ENCODE measurements around the gene ZZZ3. TPM values are rescaled to one million over a fixed set of nuclear protein-coding genes. Genes with fewer than 3 reads are reported as not detected.

Gene ZZZ3
- total and polyA plus RNA-seq, 2 of the 13 experiments (the other 11 are each of a cell fraction or from before 2014, with no cell fraction given), result 18.1 to 50.2 TPM

- H3K4me1 ChIP-seq (ENCODE audit: insufficient read depth, low read length), result peaks cover 34% of the 10 kb centered on the region
- ATAC-seq, result no peak
- TF ChIP-seq TFE3 (CRISPR knock-in tag; IDR thresholded peaks at IDR 0.05) (no peak), ZFP90 (CRISPR knock-in tag; IDR thresholded peaks at IDR 0.05; ENCODE audit: borderline replicate concordance) (no peak), ZNF264 (CRISPR knock-in tag; IDR thresholded peaks at IDR 0.05) (no peak), ZNF672 (CRISPR knock-in tag; IDR thresholded peaks at IDR 0.05) (no peak), TRIM22 (IDR thresholded peaks at IDR 0.05) (no peak), KMT2B (CRISPR knock-in tag; IDR thresholded peaks at IDR 0.05) (no peak), FOXP4 (CRISPR knock-in tag; IDR thresholded peaks at IDR 0.05) (no peak), MED8 (CRISPR knock-in tag; IDR thresholded peaks at IDR 0.05; ENCODE audit: insufficient replicate concordance) (no peak), MTA3 (CRISPR knock-in tag; IDR thresholded peaks at IDR 0.05) (no peak), ZNF777 (CRISPR knock-in tag; IDR thresholded peaks at IDR 0.05) (no peak), CENPT (CRISPR knock-in tag; IDR thresholded peaks at IDR 0.05; ENCODE audit: low read depth) (no peak), ZNF142 (CRISPR knock-in tag; IDR thresholded peaks at IDR 0.05) (no peak), SOX13 (IDR thresholded peaks at IDR 0.05) (no peak), SOX13 (CRISPR knock-in tag; conservative IDR thresholded peaks at IDR 0.05 in 1 of 2, IDR thresholded peaks at IDR 0.05 in 1 of 2) (no peak)
- intact Hi-C loops (cut with micrococcal nuclease; ENCODE audit: unreplicated experiment) (no loop called here), in situ Hi-C loops (cut with HindIII; ENCODE audit: extremely low pct_ligation_motif_present, low pct_unique_long_range_greater_than_20kb) (no loop called here)
- H3K9ac ChIP-seq (ENCODE audit: insufficient read depth, low read depth, low read length), result no peak overlapping the region
- no peak overlapping the region for H3K4me2 ChIP-seq (ENCODE audit: low read depth, low read length)
- no peak overlapping the region for H2AFZ ChIP-seq (ENCODE audit: low read length)
- no peak for FAIRE-seq
- H3K36me3 ChIP-seq (replicated peaks in 1 of 2; ENCODE audit: control insufficient read depth in 1 of 2, insufficient read depth in 2 of 2, low read length in 2 of 2), result peaks cover 0 to 5% of the 10 kb centered on the region in 2 experiments; a peak in 1 of 5 replicates
- no peaks in the 10 kb centered on the region for H3K9me3 ChIP-seq (ENCODE audit: low read length)
- CTCF ChIA-PET (ENCODE audit: low intra/inter-chr PET ratio, low total read pairs), result no interaction called here
- peaks cover 26% of the 10 kb centered on the region; the same call in 1 of the 2 replicates for H4K20me1 ChIP-seq (ENCODE audit: insufficient read depth, low read length)
- peaks cover 98% of the 10 kb centered on the region for H3K79me2 ChIP-seq (ENCODE audit: insufficient read depth, low read length)
- no peak for DNase-seq (ENCODE audit: low spot score)
- no TSS peak for BruUV-seq (replicated peaks)
- H3K27ac ChIP-seq (ENCODE audit: extremely low read length, insufficient read depth, low read length), result no peak overlapping the region
- no peaks in the 10 kb centered on the region for H3K27me3 ChIP-seq (ENCODE audit: control insufficient read depth in 1 of 2, insufficient read depth in 2 of 2, low read length in 2 of 2)
- WGBS (ENCODE audit: low lambda C conversion rate), result 89% methylated on average over 5 of the region's 5 CpGs
- no peak overlapping the region for H3K4me3 ChIP-seq (replicated peaks in 1 of 3; ENCODE audit: insufficient read depth in 1 of 3, low read depth in 2 of 3, low read length in 3 of 3)
- POLR2A ChIA-PET, result no interaction called here
These were observed 10.6 kb downstream of the ZZZ3 start for GRCh38 chr1:77671836-77672235.

Data from HepG2 (cell line).